ENCODE data around the gene ANKMY1. TPM values are rescaled to one million over a fixed set of nuclear protein-coding genes. Genes with fewer than 3 reads are reported as not detected.
"Not testable (repeated sequence)": the region's sequence is repeated elsewhere in the genome, so short reads cannot be mapped to it uniquely, and the experiment has no call there.

ANKMY1 gene
- polyA plus RNA-seq, 1 donor from 2014 or later = 18.4 TPM

DNA sequence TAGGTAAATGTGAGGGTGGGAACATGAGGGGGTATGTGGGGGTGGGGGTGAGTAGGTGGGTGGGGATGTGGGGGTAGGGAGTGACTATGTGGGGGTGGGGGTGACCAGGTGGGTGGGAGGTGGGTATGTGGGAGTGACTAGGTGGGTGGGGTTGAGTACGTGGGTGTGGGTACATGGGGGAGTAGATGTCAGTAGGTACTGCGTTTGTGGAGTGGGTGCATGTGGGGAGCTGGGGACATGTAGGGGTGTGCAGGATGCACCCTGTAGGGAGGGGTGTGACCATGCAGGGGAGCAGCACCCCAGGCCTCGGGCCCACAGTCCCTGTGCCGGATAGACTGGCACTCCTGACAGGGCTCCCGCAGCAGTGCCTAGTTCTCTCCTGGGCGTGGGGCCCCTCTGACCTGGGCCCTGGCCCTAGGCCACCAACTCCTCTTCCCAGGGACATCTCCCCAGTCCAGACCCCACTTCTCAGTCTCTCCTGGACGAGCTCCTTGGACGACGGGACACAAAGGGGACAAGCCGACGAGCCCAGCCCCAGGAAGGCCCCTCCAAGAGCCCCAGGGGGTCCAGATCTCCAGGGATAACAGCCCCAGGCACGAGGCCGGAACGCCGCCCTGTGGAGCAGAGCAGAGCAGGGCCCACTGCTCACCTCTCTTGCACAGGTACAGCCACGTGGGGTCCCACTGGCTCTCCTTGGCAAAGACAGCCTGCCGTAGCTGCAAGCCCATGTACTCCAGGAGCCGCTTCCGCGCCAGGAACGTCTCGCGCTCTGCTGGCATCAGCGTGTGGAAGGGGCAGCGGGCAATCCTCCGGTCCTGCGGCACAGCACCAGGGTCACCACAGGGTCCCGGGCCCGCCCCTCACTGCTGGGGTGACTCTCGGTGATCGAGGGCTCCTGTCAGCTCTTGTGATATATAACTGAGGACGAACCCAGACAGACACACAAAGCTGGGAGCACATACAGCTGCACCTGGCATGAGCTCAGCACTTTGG is 58.2 kb downstream of the ANKMY1 start:
- no peaks in the 10 kb centered on the region for H3K4me1 Mint-ChIP-seq
- H3K9me3 Mint-ChIP-seq = peaks cover 0 to 2% (median 0%) of the 10 kb centered on the region in 3 donors
- H3K27ac Mint-ChIP-seq = no peak overlapping the region
- H3K36me3 Mint-ChIP-seq = peaks cover 22% of the 10 kb centered on the region
- H3K27me3 Mint-ChIP-seq = no peaks in the 10 kb centered on the region
- no peak overlapping the region for H3K4me3 Mint-ChIP-seq

GRCh38 chr2:240498958-240499260 is 58.9 kb downstream of the ANKMY1 start:
- H3K36me3 Mint-ChIP-seq = peaks cover 22% of the 10 kb centered on the region
- H3K27ac Mint-ChIP-seq = no peak overlapping the region
- H3K4me3 Mint-ChIP-seq = no peak overlapping the region

DNA sequence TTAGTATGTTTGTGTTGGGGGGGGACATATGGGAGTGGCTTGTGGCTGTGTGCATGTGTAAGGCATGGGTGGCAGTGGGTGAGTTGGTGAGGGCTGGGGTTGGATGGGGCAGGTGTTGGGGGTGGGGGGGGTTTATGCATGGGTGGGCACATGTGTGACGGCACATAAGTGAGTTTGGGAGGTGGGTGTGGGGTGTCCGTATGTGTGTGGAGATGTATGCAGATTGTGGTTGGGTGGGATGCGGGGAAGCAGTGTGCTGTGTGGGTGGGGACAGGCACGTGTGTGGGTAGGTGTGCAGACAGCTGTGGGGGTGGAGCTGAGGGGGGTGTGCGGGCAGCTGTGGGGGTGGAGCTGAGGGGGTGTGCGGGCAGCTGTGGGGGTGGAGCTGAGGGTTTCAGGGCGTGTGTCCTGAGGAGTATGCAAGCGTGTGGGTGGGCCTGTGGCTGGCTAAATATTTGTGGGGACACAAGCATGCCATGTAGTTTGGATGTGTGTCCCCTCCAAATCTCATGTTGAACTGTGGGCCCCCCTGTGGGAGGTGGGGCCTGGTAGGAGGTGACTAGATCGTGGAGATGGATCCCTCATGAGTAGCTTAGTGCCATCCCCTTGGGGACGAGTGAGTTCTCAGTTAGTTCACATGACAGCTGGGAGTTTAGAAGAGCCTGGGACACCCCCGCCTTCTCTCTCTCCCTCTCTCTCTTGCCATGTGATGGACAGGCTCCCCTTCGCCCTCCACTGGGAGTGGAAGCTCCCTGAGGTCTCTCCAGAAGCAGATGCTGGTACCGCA is 59.4 kb downstream of the ANKMY1 start:
- Mint-ChIP-seq H3K36me3 (peaks cover 24% of the 10 kb centered on the region), H3K4me1 (no peaks in the 10 kb centered on the region), H3K27me3 (no peaks in the 10 kb centered on the region), H3K27ac (no peak overlapping the region), H3K9me3 (peaks cover 2 to 4% (median 3%) of the 10 kb centered on the region in 3 donors), H3K4me3 (no peak overlapping the region)

More at GRCh38 chr2:240498958-240499260, 58.9 kb downstream of the ANKMY1 start:
- Mint-ChIP-seq H3K4me1 (no peaks in the 10 kb centered on the region), H3K9me3 (peaks cover 0 to 2% (median 0%) of the 10 kb centered on the region in 3 donors), H3K27me3 (no peaks in the 10 kb centered on the region)

DNA sequence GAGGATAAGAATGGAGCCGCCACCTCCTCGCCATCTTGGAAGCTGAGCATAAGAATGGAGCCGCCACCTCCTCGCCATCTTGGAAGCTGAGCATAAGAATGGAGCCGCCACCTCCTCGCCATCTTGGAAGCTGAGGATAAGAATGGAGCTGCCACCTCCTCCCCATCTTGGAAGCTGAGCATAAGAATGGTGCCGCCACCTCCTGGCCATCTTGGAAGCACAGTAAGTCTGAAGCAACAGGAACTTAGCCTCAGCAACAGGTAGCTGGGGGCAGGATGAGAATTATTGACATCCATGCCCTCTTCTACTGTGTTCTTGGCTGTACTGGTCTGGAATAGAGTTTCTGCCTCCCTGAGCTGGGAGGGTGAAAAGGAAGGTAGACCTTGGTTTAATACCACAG is 60.7 kb downstream of the ANKMY1 start:
- peaks cover 25% of the 10 kb centered on the region for H3K36me3 Mint-ChIP-seq
- not testable (repeated sequence) for H3K27me3 Mint-ChIP-seq, H3K27ac Mint-ChIP-seq, H3K4me3 Mint-ChIP-seq, H3K9me3 Mint-ChIP-seq, H3K4me1 Mint-ChIP-seq

DNA sequence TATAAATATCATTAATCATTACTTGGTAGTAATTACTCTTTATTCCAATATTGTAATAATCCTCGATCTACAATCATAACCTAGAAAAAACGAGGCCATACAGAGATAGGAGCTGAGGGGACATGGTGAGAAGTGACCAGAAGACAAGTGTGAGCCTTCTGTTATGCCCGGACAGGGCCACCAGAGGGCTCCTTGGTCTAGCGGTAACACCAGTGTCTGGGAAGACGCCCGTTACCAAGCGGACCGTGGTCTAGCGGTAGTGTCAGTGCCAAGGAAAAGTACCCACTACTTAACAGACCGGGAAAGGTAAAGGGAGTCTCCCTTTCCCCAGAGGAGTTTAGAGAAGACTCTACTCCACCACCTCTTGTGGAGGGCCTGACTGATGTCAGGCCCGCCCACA is 62.8 kb downstream of the ANKMY1 start:
- not testable (repeated sequence) for H3K27ac Mint-ChIP-seq, H3K4me1 Mint-ChIP-seq, H3K27me3 Mint-ChIP-seq, H3K4me3 Mint-ChIP-seq
- Mint-ChIP-seq H3K36me3 (peaks cover 30% of the 10 kb centered on the region), H3K9me3 (peaks cover 6 to 20% (median 18%) of the 10 kb centered on the region in 3 donors)

DNA sequence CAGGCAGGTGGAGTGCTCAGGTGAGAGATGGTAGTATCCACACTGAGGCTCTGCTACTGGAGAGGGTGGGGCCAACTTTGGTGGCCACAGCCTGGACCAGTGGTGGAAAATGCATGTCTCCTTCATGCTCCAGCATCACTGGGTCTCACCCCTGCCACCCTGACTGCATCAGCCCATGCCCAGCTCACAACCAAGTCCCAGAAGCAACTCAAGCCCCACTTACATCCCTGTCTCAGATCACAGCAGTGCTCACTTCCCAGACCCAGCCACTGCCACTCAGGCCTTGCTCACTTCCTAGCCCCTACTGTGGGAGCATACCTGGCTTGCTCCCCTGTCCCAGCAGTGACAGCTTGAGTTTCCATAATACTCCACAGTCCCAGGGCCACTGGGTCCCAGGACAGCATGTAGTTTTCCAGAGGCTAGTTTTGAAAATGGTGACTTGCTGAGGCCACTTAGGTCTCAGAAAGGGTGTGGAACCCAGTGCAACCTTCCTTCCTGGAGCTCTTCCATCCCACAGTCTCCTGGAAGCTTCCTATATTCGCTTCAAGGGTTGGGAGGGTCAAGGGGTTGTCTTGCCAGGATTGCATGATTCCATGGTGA is 63.5 kb downstream of the ANKMY1 start:
- no peak overlapping the region for H3K27ac Mint-ChIP-seq
- H3K4me3 Mint-ChIP-seq = no peak overlapping the region
- H3K36me3 Mint-ChIP-seq = peaks cover 33% of the 10 kb centered on the region
- H3K9me3 Mint-ChIP-seq = peaks cover 8 to 24% (median 22%) of the 10 kb centered on the region in 3 donors
- no peaks in the 10 kb centered on the region for H3K27me3 Mint-ChIP-seq
- no peaks in the 10 kb centered on the region for H3K4me1 Mint-ChIP-seq

DNA sequence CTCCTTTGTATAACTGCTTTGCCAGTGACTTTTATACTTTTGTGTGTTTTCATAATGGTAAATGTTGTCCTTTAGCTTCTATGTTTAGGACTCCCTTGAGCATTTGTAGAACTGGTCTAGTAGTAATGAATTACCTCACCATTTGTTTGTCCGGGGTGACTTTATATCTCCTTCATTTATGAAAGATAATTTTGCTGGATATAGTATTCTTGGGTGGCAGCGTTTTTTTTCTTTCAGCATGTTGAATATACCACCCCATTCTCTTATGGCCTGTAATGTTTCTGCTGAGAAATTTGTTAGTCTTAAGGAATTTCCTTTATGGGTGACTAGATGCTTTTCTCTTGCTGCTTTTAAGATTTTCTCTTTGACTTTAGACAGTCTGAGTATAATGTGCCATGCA is 66.3 kb downstream of the ANKMY1 start:
- peaks cover 24% of the 10 kb centered on the region for H3K36me3 Mint-ChIP-seq
- no peak overlapping the region for H3K27ac Mint-ChIP-seq
- no peaks in the 10 kb centered on the region for H3K4me1 Mint-ChIP-seq
- H3K4me3 Mint-ChIP-seq = peak overlapping the region in 1 of 4 donors; percentile 49
- peaks cover 13 to 42% (median 31%) of the 10 kb centered on the region in 3 donors for H3K9me3 Mint-ChIP-seq
- H3K27me3 Mint-ChIP-seq = no peaks in the 10 kb centered on the region

DNA sequence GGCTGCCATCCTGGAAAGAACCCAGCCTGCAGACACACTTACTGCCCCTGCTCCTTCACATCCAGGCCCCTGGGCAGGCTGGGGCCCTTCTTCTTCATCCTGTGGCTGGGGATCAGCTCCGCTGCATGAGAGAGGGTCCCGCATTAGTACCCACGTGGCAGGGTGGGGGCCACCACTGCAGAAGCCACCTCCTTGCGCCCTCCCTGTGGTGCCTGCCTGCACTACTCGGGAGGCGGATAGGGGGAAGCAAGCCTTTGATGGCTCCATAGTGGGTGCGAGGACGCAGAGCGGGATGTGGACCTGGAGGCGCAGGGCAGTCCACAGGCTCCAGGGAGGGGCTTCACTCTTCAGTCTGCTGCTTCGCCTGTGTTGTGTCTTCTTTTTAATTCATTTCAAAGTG is 75.6 kb downstream of the ANKMY1 start:
- no peaks in the 10 kb centered on the region for H3K27me3 Mint-ChIP-seq
- H3K36me3 Mint-ChIP-seq = peaks cover 13% of the 10 kb centered on the region
- no peaks in the 10 kb centered on the region for H3K4me1 Mint-ChIP-seq
- no peak overlapping the region for H3K4me3 Mint-ChIP-seq
- no peak overlapping the region for H3K27ac Mint-ChIP-seq
- peaks cover 0 to 11% (median 2%) of the 10 kb centered on the region in 3 donors for H3K9me3 Mint-ChIP-seq

DNA sequence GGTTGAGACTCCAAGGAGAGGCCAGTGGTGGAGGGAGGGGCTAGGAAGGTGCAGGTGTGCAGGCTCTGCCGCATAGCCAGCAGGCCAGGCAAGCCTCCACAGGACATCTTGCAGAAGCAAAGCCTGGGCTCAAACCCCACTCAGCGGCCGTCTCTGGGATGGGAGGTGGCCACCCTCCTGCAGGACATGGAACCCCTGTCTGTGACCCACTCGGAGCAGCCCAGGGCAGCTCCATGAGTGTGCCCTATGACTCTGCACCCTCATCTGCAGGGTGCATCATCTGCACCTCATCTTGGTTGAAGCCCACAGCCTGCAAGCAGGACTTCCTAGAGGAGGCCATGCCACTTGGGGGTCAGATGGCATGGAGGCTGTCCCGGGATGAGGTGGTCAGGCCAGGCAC is 76.1 kb downstream of the ANKMY1 start:
- Mint-ChIP-seq H3K27ac (no peak overlapping the region), H3K4me1 (no peaks in the 10 kb centered on the region), H3K9me3 (peaks cover 0 to 8% (median 2%) of the 10 kb centered on the region in 3 donors), H3K4me3 (no peak overlapping the region), H3K36me3 (peaks cover 14% of the 10 kb centered on the region), H3K27me3 (no peaks in the 10 kb centered on the region)

GRCh38 chr2:240480834-240481623 is 76.8 kb downstream of the ANKMY1 start:
- Mint-ChIP-seq H3K9me3 (peaks cover 3 to 11% (median 4%) of the 10 kb centered on the region in 3 donors), H3K4me1 (no peaks in the 10 kb centered on the region), H3K27ac (no peak overlapping the region), H3K4me3 (no peak overlapping the region), H3K27me3 (no peaks in the 10 kb centered on the region), H3K36me3 (peaks cover 20% of the 10 kb centered on the region)

DNA sequence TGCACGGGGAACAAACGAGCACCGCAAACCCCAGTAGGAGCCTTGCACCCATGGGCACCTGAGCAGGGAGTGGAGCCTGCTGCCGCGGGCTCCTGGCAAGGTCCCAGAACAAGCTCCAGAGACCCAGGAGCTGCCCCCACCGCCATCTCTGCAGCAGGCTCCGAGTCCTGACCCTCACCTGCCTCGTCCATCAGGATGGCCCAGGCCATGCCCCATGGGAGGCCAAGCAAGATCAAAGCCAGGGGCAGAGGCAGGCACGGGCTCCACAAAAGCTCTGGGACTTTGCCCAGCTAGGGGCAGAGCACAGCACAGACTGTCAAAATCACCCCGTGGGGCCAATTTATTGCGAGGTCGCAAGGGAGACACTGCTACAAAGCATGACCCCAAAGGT is 78.7 kb downstream of the ANKMY1 start:
- H3K4me1 Mint-ChIP-seq = no peaks in the 10 kb centered on the region
- H3K4me3 Mint-ChIP-seq = no peak overlapping the region
- peaks cover 20% of the 10 kb centered on the region for H3K36me3 Mint-ChIP-seq
- no peaks in the 10 kb centered on the region for H3K27me3 Mint-ChIP-seq
- peaks cover 2 to 13% (median 8%) of the 10 kb centered on the region in 3 donors for H3K9me3 Mint-ChIP-seq
- no peak overlapping the region for H3K27ac Mint-ChIP-seq

- H3K4me3 Mint-ChIP-seq = no peak overlapping the region
- H3K36me3 Mint-ChIP-seq = peaks cover 17% of the 10 kb centered on the region
- H3K27ac Mint-ChIP-seq = peak overlapping the region in 2 of 3 donors; percentile 39 to 45
- no peaks in the 10 kb centered on the region for H3K4me1 Mint-ChIP-seq
- peaks cover 6 to 11% (median 8%) of the 10 kb centered on the region in 3 donors for H3K9me3 Mint-ChIP-seq
- no peaks in the 10 kb centered on the region for H3K27me3 Mint-ChIP-seq
Measured at GRCh38 chr2:240478346-240479110, 79.3 kb downstream of the ANKMY1 start.

GRCh38 chr2:240477916-240478315 is 79.9 kb downstream of the ANKMY1 start:
- Mint-ChIP-seq H3K9me3 (peaks cover 8 to 14% (median 8%) of the 10 kb centered on the region in 3 donors), H3K4me1 (no peaks in the 10 kb centered on the region), H3K27me3 (no peaks in the 10 kb centered on the region), H3K4me3 (no peak overlapping the region), H3K27ac (peak overlapping the region in 2 of 3 donors; percentile 39 to 45), H3K36me3 (peaks cover 19% of the 10 kb centered on the region)

DNA sequence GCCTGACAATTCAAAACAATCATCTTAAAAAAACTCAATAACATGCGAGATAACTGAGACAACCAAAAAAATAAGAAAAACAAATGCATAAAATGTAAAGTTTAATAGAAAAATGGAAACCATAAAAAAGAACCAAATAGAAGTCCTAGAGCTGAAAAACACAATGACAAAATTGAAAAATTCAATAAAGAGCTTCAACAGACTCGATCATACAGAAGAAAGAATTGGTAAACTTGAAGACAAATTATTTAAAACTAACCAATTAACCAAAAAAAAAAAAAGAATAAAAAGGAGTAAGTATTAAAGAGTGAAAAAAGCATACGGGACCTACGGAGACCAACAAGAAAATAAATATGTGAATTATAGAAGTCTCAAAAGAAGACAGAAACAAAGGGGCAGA is 84.6 kb downstream of the ANKMY1 start:
- Mint-ChIP-seq H3K4me3 (peak overlapping the region in 2 of 4 donors; percentile 9 to 43), H3K27ac (no peak overlapping the region), H3K9me3 (peaks cover 8 to 14% (median 11%) of the 10 kb centered on the region in 3 donors), H3K4me1 (peaks cover 0 to 7% (median 4%) of the 10 kb centered on the region in 3 donors), H3K36me3 (peaks cover 18% of the 10 kb centered on the region), H3K27me3 (no peaks in the 10 kb centered on the region)
